GM21825 (cell line): ENCODE results near the gene RNF8.
"Not testable (repeated sequence)": the region's sequence is repeated elsewhere in the genome, so short reads cannot be mapped to it uniquely, and the experiment has no call there.

Source experiments
- ATAC-seq: cut with Tn5 transposase; IDR thresholded peaks from one replicate; pipeline ENCODE4 v1.9.1; 2021; ENCODE audit warnings: mild to moderate bottlenecking, moderate library complexity; ENCODE audit not compliant: unreplicated experiment

RNF8 gene

DNA sequence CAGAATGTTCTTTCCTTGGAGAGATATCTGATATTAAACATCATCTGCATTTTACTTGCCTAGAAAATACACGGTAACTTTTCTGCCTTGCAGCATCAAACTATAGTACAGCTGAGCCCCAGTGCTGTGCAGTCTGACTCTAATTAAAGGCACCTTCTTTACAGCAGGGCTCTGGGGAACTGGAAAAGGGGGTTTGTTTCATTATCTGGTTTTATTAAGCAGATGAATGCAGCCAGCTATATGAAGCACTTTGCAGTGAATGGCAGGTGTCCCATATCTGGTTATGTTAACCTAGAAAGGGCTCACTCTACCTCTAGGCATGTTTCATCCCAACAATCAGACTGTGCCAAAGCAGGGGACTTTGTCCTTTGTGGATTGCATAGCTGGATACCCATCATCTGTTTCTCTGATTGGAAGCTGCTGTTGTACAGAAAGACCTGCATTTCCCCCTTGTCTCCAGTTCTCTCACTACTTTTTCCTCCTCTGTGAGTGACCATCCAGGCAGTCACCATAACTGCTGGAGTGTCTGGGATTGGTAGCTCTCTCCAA lies 39.7 kb downstream of the RNF8 start:
- ATAC-seq, result no peak

DNA sequence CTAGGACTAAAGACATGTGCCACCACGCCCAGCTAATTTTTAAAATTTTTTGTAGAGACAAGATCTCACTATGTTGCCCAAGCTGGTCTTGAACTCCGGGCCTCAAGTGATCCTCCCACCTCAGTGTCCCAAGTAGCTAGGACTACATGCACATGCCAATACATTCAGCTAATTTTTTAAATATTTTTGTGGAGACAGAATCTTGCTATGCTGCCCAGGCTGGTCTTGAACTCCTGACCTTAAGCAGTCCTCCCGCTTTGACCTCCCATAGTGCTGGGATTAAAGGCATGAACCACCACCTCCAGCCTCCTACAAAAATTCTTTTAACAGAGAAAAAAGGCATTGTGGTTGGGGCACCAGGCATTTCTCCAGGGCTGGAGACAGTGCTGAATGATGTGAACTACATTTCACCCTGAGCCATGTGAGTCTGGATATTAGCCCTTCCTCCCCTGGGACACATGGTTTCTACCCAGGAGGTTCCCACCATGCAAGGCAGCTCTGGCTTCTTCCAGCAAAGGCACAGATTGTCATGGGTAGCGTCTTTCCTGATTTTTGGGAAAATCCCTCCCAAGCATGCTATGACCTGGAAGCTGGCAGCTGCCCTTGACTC lies 42.9 kb downstream of the RNF8 start:
- no peak for ATAC-seq

DNA sequence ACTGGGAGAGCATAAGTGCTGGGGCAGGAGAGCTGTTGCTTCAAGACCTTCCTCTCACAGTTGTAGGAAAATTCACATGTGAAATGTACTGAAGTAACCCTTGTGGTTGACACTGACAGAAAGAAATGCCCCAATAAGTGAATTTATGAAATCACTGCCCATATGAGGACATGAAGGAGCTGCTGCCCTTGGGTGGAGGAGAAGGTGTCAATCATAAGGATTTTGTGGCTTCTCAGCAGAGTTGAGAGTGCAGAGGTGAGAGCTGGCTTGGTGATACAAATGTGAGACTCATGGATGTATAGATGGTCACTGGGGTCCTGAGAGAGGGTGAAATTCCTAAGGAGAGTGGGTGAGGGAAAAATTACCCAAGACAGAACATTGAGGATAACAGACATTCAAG lies 45.3 kb downstream of the RNF8 start:
- no peak for ATAC-seq

DNA sequence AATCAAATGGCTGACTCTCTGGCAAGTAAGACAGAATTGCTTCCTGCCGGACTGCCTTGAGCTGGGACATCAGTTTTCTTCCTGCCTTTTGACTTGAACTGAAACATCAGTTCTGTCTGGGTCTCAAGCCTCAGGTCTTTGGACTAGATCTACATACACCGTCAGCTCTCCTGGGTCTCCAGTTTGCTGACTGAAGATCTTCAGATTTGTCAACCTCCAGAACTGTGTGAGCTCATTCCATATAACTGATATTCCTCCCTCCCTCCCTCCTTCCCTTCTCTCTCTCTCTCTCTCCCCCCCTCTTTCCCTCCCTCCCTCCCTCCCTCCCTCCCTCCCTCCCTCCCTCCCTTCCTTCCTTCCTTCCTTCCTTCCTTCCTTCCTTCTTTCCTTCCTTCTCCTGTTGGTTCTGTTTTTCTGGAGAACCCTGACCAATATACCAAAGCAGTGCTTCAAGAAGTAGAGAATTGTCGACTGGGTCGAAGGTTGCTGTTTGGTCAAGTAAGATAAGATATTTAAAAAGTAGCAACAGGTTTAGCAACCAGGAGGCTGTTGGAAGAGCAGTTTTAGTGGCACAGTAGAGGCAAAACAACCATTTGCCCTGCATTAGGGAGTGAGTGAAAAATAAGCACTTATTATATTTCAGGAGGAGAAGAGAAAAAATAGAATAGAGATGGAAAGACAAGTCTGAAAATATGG lies 46.2 kb downstream of the RNF8 start:
- no peak for ATAC-seq

DNA sequence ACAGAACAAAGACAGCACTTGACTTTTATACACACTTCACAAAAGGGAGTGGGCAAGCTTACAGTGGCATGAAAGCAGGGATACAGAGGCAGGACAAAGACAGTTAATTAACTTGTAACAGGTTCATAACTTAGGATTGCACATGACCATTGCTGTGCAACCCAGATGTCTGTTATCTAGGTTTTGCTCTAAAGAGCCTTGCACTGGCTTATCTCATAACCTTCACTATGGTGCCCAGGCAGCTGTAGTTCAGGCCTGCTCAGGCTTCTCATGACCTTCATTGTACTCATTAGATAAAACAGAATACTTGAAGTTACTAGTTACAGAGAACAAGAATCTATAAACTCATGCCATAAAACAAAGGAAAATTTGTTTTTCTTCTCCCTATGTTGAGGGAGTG lies 47.9 kb downstream of the RNF8 start:
- not testable (repeated sequence) for ATAC-seq

DNA sequence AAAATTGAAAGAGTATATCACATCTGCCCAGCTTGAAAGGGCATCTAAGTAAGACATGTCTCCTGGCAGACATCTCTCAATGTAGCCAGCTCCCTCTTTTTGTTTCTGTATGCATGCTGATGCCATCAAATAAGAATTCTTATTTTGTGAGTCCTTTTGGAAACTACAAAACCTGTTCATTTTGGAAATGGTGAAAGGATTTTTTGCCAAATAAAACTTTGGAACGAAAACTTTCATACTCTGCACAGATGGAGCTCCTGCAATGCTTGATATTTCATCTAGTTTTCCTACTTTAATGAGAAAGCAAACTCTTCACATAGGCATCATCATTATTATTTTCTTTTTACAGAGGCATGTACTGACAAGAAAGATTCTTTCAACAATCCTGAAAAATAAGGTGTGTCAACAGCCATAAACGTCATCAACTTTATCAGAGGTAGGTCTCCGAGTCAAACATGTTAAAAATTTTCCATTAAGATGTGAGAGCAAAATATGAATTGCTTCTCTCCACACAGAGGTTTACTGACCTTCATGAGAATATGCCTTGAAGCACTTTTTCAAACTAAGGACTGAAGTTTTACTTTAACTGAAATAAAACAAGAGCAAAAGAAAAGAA lies 53.1 kb downstream of the RNF8 start:
- ATAC-seq, result no peak

DNA sequence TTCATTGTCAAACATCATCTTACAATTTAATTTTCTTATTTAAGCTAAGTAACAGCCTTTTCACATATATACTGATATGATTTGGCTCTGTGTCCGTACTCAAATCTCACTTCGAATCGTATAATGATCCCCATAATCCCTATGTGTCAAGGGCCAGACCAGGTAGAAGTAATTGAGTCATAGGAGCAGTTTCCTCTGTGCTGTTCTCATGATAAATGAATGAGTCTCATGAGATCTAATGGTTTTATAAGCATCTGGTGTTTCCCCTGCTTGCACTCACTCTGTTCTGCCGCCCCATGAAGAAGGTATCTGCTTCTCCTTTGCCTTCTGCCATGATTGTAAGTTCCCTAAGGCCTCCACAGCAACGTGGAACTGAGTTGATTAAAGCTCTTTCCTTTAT lies 54.2 kb downstream of the RNF8 start:
- ATAC-seq, result no peak

DNA sequence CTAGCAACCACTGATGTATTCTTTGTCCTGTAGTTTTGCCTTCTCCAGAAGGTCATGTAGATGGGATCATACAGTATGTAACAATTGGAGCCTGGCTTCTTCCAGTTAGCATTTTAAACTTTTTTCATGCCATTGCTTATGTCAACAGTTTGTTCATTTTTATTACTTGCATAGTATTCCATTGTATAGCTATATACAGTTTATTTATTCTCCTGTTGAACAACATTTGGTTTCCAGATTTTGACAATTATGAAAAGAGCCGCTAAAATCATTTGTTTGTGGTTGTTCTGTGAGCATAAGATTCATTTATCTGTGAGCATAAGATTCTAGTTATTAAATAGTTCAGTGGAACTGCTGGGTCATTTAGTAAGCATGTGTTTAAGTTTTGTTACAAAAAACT lies 55.7 kb downstream of the RNF8 start:
- ATAC-seq, result no peak

DNA sequence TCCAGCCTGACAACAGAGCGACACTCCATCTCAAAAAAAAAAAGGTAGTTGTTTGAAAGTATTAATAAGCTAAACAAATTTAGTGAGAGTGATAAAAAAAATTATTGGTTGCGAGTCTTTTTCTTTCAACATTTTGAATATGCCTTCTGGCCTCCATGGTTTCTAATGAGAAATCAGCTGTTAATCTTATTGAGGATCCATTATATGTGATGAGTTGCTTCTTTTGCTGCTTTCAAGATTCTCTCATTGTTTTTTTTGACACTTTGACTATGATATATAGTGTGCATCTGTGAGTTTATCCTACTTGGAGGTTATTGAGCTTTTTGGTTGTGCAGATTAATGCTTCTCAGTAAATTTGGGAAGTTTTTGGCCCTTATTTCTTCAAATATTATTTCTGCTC lies 63.6 kb downstream of the RNF8 start:
- no peak for ATAC-seq

DNA sequence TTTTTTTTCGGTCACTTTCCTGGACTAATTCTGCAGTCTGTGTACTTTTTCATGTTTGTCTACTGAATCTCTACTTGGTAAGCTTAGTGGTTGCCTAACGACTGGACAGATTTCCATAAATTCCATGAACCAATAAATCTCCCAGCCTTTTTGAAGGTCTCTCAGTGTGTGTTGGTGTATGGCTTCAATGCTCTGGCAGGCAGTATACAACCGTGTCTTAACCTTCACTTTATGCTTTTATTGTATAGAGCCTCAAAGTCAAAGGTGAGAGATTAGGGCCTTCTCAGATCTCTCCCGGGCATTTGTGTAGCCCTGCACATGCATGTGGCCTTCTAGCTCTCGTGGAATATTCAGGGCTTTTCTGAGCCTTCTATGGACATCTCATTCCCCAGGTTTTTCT lies 64.9 kb downstream of the RNF8 start:
- no peak for ATAC-seq

DNA sequence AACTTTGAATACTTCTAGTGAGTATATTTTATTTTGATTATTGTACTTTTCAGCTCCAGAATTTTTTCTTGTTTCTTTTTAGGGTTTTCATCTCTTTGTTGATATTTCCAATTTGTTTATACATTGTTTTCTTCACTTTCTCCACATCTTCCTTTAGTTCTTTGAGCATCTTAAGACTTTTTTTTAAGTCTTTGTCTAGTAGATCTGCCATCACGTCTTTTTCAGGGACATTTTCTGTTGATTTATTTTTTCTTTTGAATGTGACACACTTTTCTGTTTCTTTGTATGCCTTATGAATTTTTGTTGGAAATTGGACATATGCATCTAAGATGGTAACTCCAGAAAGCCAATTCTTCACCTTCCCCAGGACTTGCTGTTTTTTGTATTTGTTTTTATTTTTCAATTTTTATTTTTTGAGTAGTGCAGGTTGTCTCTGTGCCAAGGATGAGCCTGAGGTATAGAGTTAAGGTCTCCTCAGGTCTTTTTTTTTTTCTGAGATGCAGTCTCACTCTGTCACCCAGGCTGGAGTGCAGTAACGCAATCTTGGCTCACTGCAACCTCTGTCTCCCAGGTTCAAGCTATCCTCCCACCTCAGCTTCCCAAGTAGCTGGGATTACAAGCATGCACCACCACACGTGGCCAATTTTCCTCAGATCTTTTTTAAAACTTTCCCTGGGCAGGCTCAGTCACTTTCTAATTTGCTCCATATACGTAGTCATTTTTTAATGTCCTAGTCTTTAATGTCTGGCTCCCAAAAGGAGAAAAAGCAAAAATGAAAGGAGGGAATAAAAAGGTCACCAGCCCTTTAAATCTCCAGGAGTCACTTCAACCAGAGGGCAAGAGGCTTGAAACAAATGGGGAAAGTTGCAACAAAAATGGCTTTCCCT lies 72.5 kb downstream of the RNF8 start:
- ATAC-seq, result no peak

DNA sequence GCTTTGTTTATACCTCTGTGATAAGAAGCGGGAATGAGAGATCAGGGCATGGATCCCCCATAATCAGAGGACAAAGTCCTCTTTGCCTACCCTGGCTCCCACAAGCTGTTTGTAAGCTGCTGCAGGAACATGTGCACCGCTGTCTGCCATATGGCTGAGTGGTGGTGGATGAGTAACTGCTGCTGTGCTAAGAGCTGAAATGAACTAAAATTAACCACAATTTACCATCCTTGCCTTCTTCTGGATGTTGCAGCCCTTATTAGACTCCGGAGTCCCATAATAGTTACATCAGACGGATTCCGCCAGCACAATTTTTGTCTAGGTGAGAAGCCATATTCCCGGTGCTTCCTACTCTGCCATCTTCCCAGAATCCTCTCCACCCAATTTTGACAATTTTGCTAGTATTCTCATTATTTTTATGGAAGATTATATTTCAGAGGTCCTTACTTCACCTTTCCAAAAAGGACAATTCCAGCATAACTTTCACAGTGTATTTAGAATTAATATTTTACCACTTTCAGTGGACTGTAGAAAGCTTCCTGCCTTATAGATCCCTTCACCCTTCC lies 73.2 kb downstream of the RNF8 start:
- no peak for ATAC-seq

DNA sequence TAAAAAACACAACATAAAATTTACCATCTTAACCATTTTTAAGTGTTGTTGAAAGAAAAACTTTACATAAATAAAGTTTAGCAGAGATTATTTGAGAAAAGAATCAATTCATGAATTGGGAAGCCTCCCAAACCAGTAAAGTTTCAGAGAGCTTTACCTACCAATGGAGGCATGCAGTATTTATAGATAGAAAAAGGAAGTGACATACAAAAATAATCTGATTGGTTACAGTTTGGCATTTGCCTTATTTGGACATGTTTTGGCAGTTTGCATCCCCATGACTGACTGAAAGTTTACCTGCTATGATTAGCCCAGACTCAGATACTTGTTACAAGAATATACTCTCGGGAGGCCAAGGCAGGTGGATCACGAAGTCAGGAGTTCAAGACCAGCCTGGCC lies 75.6 kb downstream of the RNF8 start:
- ATAC-seq, result no peak

DNA sequence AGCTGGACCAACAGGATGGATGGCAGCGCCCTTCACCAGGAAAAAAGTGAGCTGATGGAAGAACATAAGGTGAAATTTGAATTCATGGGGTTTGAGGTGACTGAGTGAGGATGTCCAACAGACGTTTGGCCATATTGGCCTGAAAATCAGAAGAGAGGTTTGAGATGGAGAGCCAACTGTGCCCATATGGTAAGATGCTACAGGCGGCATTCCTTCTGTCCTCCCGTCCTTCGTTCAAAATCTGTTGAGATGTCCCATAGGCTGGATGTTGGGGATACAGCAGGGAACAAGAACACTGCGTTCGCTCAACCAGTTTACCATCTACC lies 78.8 kb downstream of the RNF8 start:
- ATAC-seq, result peak; percentile 6

DNA sequence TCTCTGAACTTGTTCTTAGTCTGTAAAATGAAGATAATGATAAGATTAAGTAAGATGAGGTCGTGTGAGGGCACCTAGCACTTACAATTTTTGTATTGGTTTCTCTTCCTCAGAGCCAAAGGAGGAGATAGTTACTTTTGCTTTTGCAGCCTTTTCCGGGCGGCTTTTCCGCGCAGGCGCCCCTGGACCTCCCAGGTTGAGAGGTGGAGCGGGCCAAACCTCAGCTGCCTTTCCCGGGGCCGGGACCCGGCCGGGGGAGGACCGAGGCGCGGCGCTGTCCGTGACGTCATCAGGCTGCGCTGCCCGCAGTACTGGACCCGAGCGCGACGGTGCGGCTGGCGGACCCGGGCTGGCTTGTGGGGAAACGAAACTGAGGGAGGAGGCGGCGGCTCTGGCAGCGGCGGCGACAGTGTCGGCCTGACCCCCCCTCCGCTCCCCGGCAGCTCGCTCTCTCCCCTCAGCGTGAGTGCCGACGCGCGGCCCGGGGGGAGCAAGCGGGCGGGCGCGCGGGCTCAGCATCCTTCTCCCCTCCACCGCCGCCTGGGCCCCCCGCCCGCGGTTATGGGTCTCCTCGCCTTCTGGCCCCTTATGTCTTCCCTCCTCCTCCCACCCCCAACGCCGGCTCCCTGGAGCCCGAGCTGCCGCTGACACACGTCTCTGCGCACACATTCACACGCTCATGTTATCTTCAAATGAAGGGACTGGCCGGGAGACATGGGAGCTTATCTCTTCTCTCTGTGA lies 79.3 kb downstream of the RNF8 start, which contains the start of gene CMTR1:
TSS of gene CMTR1 (plus strand) at position 306 of the 741 bp plus-strand sequence. CDS start 2,409 bp downstream, outside the sequence.
- ATAC-seq, result peak; percentile 85

DNA sequence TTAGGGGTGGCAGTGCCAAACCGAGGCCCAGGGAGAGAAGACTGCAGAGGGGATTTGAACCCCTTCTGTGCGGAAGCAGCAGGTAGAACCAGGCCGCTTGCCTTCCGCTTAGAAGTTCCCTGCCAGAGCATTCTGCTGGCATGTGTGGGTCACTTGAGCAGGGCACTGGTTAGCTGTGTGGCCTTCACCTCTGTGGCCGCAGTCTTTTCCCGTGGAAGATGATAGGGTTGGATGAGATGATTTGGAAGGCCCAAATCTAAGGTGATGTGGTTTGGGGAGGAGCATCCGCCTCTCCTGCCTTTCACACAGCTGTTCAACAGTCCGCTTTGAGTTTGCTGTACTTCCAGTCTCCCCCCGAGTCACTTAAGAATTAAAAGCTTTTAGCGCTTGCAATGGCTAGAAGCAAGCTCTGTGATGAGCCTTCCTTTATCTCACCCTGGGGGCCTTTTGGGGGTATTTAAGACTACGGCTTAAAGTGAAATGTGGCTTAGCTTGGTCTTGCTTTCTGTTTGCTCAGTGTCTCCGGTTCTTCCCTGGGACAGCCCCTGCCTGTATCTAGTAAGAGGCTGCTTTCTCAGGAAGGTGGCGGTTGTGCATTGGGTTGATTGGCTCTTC lies 80.0 kb downstream of the RNF8 start:
- ATAC-seq, result peak; percentile 34

DNA sequence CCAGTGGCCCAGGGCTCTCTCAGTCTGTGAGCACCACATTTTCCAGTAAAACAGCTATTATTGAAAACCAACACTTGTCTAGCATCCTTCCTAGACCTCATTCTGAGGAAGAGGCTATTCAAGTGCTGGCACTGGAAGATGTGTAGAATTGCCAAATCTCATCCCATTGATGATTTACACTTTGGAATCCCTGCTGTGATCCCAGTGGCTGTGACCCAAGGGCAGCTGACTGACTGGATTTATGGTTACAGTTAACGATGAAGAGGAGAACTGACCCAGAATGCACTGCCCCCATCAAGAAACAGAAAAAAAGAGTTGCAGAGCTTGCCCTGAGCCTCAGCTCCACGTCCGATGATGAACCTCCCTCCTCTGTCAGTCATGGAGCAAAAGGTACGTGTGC lies 81.6 kb downstream of the RNF8 start:
- no peak for ATAC-seq

DNA sequence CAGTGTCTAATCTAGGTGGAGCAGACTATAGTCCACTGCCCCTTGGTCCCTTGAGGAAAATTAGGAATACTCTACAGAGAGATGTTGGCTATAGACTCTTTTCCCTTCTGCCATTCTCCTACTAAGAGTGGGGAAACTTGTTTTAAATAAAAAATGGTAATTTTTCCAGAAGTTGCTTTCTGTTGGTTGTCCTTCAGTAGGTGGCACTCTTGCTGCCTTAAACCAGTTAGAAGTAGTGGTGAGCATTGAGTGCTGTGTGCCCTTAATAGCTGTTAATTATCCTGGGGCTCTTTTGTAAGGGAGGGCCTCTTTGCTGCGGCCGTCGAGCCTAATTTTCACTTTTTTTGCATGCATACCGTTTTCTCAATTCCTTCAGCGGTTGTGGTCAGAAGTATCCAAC lies 82.0 kb downstream of the RNF8 start:
- ATAC-seq, result no peak

DNA sequence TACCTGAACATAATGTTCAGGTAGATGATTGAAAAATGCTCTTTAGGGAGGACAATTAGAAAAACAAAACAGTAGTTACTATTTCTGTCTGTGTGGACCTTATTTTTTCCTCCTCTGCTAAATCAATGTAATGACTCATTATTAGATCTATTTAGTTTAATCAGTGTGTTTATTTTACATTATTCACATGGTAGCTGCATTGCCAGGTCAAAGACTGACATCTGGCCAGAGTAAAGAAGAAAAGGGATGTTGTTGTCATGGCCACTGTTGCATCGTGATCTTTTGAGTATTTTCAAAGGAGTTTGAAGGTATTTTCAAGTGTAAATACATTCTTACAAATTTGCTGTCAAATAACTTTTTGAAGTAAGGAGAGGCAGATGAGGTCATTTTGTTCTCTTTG lies 85.1 kb downstream of the RNF8 start:
- ATAC-seq, result no peak

DNA sequence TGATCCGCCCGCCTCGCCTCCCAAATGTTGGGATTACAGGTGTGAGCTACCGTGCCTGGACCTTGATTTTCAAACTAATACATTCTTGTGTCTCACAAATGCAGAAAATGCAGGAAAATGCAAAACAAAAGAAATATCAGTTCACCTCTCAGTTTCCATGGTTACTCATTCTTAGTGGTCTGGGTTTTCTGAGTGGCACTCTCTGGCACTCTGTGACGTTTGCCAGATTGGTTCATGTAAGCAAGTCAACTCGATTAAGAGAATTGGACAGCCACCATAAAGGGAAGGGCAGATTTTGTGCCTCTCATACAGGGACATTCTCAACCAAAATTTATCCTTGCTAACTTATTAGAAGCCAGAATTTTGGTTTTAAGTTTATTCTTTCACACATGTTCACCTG lies 87.9 kb downstream of the RNF8 start:
- ATAC-seq, result no peak
